ENCODE results near the gene MYADML2. TPM values are rescaled to one million over a fixed set of nuclear protein-coding genes. Genes with fewer than 3 reads are reported as not detected.
A peak's percentile ranks its signal among the peaks of the same experiment; 100 is the strongest.

The MYADML2 gene
- total RNA-seq, 3 donors from 2014 or later: 0.13 TPM; not detected in 2

- no peak overlapping the region for H3K4me3 ChIP-seq
- peaks cover 4% of the 10 kb centered on the region for H3K36me3 ChIP-seq (ENCODE audit: low read depth)
- intact Hi-C loops (cut with DNase I, micrococcal nuclease): no loop called here
- DNase-seq (peak in 1 of 3 donors; percentile 56), ATAC-seq (no peak)
- peaks cover 12% of the 10 kb centered on the region for H3K4me1 ChIP-seq (ENCODE audit: low read depth)
- TF ChIP-seq CTCF (IDR thresholded peaks at IDR 0.05): no peak
- H3K9me3 ChIP-seq: no peaks in the 10 kb centered on the region
Observed at GRCh38 chr17:81909231-81909630, 37.8 kb downstream of the MYADML2 start.

- ATAC-seq (no peak), DNase-seq (peak in 1 of 3 donors; percentile 49)
- intact Hi-C loops (cut with DNase I, micrococcal nuclease): no loop called here
- Histone ChIP-seq H3K36me3 (ENCODE audit: low read depth) (no peaks in the 10 kb centered on the region), H3K9me3 (no peaks in the 10 kb centered on the region), H3K4me3 (no peak overlapping the region), H3K4me1 (ENCODE audit: low read depth) (peaks cover 12% of the 10 kb centered on the region)
- TF ChIP-seq CTCF (IDR thresholded peaks at IDR 0.05): no peak
Observed at GRCh38 chr17:81908793-81909192, 38.2 kb downstream of the MYADML2 start.

- no peak for DNase-seq
- Histone ChIP-seq H3K9me3 (no peaks in the 10 kb centered on the region), H3K4me3 (no peak overlapping the region), H3K36me3 (ENCODE audit: low read depth) (no peaks in the 10 kb centered on the region), H3K4me1 (ENCODE audit: low read depth) (peaks cover 15% of the 10 kb centered on the region)
- TF ChIP-seq CTCF (IDR thresholded peaks at IDR 0.05): no peak
- intact Hi-C loops (cut with DNase I, micrococcal nuclease): no loop called here
- ATAC-seq: no peak
Observed at GRCh38 chr17:81907219-81908145, 39.6 kb downstream of the MYADML2 start.

GRCh38 chr17:81906476-81907218 lies 40.4 kb downstream of the MYADML2 start:
- TF ChIP-seq CTCF (IDR thresholded peaks at IDR 0.05): no peak
- Histone ChIP-seq H3K9me3 (no peaks in the 10 kb centered on the region), H3K4me3 (no peak overlapping the region), H3K4me1 (ENCODE audit: low read depth) (peaks cover 21% of the 10 kb centered on the region), H3K36me3 (ENCODE audit: low read depth) (no peaks in the 10 kb centered on the region)
- intact Hi-C loops (cut with DNase I, micrococcal nuclease): no loop called here
- DNase-seq: peak in 1 of 3 donors; percentile 48
- ATAC-seq: no peak

GRCh38 chr17:81905993-81906392 lies 41.0 kb downstream of the MYADML2 start:
- no peak overlapping the region for H3K4me3 ChIP-seq
- H3K9me3 ChIP-seq: no peaks in the 10 kb centered on the region
- intact Hi-C loops (cut with DNase I, micrococcal nuclease): no loop called here
- DNase-seq (peak in 1 of 3 donors; percentile 40), ATAC-seq (no peak)
- H3K4me1 ChIP-seq (ENCODE audit: low read depth): peaks cover 22% of the 10 kb centered on the region
- H3K36me3 ChIP-seq (ENCODE audit: low read depth): no peaks in the 10 kb centered on the region
- TF ChIP-seq CTCF (IDR thresholded peaks at IDR 0.05): no peak

Data from mucosa of descending colon (tissue), 3 donors.